Putamen (tissue), 1 donor: ENCODE measurements around the gene SOHLH1.
A peak's percentile ranks its signal among the peaks of the same experiment; 100 is the strongest.

Experiments used
- DNase-seq: peaks from one replicate; pipeline ENCODE4 v3.0.0-alpha.2; 2016; ENCODE audit warnings: low spot score

The SOHLH1 gene

GRCh38 chr9:135661816-135662560, 37.3 kb downstream of the SOHLH1 start:
- no peak for DNase-seq

GRCh38 chr9:135660407-135660806, 38.9 kb downstream of the SOHLH1 start:
- no peak for DNase-seq

- no peak for DNase-seq
These were observed 40.0 kb downstream of the SOHLH1 start for GRCh38 chr9:135659252-135659651.

GRCh38 chr9:135657416-135657815, 41.9 kb downstream of the SOHLH1 start:
- no peak for DNase-seq

GRCh38 chr9:135655317-135655716, 44.0 kb downstream of the SOHLH1 start:
- DNase-seq: no peak

GRCh38 chr9:135650408-135650807, 48.9 kb downstream of the SOHLH1 start:
- no peak for DNase-seq

- no peak for DNase-seq
These were observed 49.8 kb downstream of the SOHLH1 start for GRCh38 chr9:135649508-135649907.

- peak; percentile 68 for DNase-seq
These were observed 50.5 kb downstream of the SOHLH1 start for GRCh38 chr9:135648494-135649410.

GRCh38 chr9:135647884-135648283, 51.4 kb downstream of the SOHLH1 start:
- DNase-seq: no peak

- no peak for DNase-seq
These were observed 54.6 kb downstream of the SOHLH1 start for GRCh38 chr9:135644631-135645218.
